ENCODE data around the gene JARID2.

JARID2 gene

DNA sequence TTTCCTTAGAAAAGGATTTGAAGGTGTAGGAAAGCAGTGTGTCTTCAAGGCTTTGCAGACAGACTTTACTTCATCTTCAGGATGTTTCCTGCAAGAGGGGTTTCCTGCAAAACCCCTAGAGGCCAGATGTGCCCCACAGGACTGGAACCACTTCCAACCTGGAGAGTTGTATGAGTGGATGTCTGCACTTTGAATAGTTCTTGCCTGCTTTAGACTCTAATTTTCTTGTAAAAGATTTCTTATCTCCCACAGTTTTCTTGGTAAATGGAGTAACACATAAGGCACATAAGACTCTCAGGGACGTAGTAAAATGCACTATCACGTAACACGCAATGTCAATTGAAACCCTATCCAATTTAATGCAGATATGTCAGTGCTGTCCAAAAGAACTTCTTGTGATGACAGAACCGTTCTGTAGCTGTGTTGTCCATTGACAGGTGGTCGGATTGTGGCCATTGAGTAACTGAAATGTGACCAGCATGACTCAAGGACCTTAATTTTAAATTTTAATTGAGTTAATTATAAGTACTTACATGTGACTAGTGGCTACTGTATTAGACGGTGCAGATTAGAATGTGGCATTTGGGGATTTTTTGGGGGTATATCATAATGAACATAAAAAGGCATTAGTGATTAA lies 118.7 kb downstream of the JARID2 start:
- peaks cover 0 to 21% (median 15%) of the 10 kb centered on the region in 11 experiments; a peak in 9 of 22 replicates for H3K36me3 ChIP-seq
- H3K9ac ChIP-seq: peak overlapping the region in 6 of 11 experiments; percentile 7 to 38 (median 30); a peak in 5 of 22 replicates
- peak overlapping the region in 2 of 10 experiments; percentile 6 to 18; a peak in 3 of 20 replicates for H3K4me3 ChIP-seq
- H3K9me3 ChIP-seq (replicated peaks in 1 of 11): no peaks in the 10 kb centered on the region
- H3K4me1 ChIP-seq: peaks cover 74 to 95% (median 83%) of the 10 kb centered on the region in 10 experiments
- peak overlapping the region; percentile 12 to 65 (median 41); a peak in 16 of 22 replicates for H3K27ac ChIP-seq
- no peak for TF ChIP-seq Cebpa-rat (IDR thresholded peaks at IDR 0.05)
- peak overlapping the region; percentile 79 to 87 (median 83) for H3K4me2 ChIP-seq
- no peaks in the 10 kb centered on the region for H3K27me3 ChIP-seq
- peaks cover 52 to 98% (median 84%) of the 10 kb centered on the region in 11 experiments; a peak in 21 of 22 replicates for H4K20me1 ChIP-seq

- H3K9me3 ChIP-seq (replicated peaks in 1 of 11): no peaks in the 10 kb centered on the region
- peak in 7 of 11 experiments; percentile 18 to 66 (median 50); a peak in 6 of 22 replicates for TF ChIP-seq Cebpa-rat (IDR thresholded peaks at IDR 0.05)
- peak overlapping the region; percentile 8 to 58 (median 42); a peak in 15 of 22 replicates for H3K9ac ChIP-seq
- peak overlapping the region; percentile 28 to 65 (median 53); a peak in 18 of 22 replicates for H3K27ac ChIP-seq
- peaks cover 51 to 98% (median 84%) of the 10 kb centered on the region in 11 experiments; a peak in 21 of 22 replicates for H4K20me1 ChIP-seq
- H3K4me2 ChIP-seq: peak overlapping the region; percentile 79 to 87 (median 83)
- no peaks in the 10 kb centered on the region for H3K27me3 ChIP-seq
- peak overlapping the region in 7 of 10 experiments; percentile 15 to 54 (median 26); a peak in 11 of 20 replicates for H3K4me3 ChIP-seq
- H3K4me1 ChIP-seq: peaks cover 78 to 98% (median 87%) of the 10 kb centered on the region in 10 experiments
- H3K36me3 ChIP-seq: peaks cover 0 to 16% (median 12%) of the 10 kb centered on the region in 11 experiments; a peak in 9 of 22 replicates
Measured at GRCh38 chr6:15365273-15365687, 119.4 kb downstream of the JARID2 start.

DNA sequence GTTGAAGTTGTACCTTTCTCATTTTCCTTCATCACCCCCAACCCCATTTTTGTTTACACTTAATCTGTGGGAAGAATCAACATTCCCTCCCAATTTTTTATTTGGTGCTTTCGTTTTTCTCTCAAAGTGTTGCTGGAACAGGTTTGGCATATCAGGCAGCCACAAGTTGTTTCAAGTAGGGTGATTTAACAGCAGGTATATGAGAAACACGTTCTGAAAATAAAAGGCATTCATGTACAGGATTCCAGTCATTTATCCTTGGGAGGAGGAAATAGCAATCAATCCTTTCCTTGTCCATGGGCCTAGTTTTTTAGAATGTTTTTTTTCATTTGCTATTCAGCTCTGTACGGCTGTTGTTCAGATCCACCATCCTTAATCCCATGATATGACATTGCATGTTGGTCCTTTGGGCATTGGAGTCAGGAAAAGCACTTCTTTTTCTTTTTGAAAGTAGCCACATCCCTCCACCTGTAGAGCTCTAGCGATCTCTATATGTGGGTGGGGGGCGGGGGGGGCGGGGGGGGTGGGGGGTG lies 120.2 kb downstream of the JARID2 start:
- H4K20me1 ChIP-seq: peaks cover 48 to 98% (median 84%) of the 10 kb centered on the region in 11 experiments; a peak in 21 of 22 replicates

GRCh38 chr6:15366879-15367278 lies 121.0 kb downstream of the JARID2 start:
- Histone ChIP-seq H3K4me2 (peak overlapping the region; percentile 10 to 90 (median 78); a peak in 21 of 22 replicates), H3K27ac (peak overlapping the region in 6 of 11 experiments; percentile 16 to 63 (median 48); a peak in 7 of 22 replicates), H3K36me3 (peaks cover 0 to 13% (median 0%) of the 10 kb centered on the region in 11 experiments; a peak in 4 of 22 replicates), H3K4me3 (no peak overlapping the region), H4K20me1 (peaks cover 48 to 98% (median 84%) of the 10 kb centered on the region in 11 experiments; a peak in 21 of 22 replicates), H3K4me1 (peaks cover 94 to 100% (median 98%) of the 10 kb centered on the region in 10 experiments), H3K9ac (no peak overlapping the region), H3K9me3 (replicated peaks in 1 of 11) (no peaks in the 10 kb centered on the region), H3K27me3 (no peaks in the 10 kb centered on the region)
- no peak for TF ChIP-seq Cebpa-rat (IDR thresholded peaks at IDR 0.05)

More for the DNA sequence above, 120.2 kb downstream of the JARID2 start:
- H3K4me1 ChIP-seq: peaks cover 86 to 99% (median 94%) of the 10 kb centered on the region in 10 experiments
- H3K36me3 ChIP-seq: peaks cover 0 to 14% (median 6%) of the 10 kb centered on the region in 11 experiments; a peak in 9 of 22 replicates
- peak overlapping the region; percentile 28 to 65 (median 53); a peak in 21 of 22 replicates for H3K27ac ChIP-seq
- H3K27me3 ChIP-seq: no peaks in the 10 kb centered on the region
- peak overlapping the region; percentile 79 to 87 (median 83); a peak in 21 of 22 replicates for H3K4me2 ChIP-seq
- H3K4me3 ChIP-seq: peak overlapping the region in 6 of 10 experiments; percentile 16 to 54 (median 27); a peak in 4 of 20 replicates
- no peak for TF ChIP-seq Cebpa-rat (IDR thresholded peaks at IDR 0.05)
- H3K9me3 ChIP-seq (replicated peaks in 1 of 11): no peaks in the 10 kb centered on the region
- H3K9ac ChIP-seq: peak overlapping the region in 9 of 11 experiments; percentile 8 to 58 (median 43); a peak in 10 of 22 replicates

DNA sequence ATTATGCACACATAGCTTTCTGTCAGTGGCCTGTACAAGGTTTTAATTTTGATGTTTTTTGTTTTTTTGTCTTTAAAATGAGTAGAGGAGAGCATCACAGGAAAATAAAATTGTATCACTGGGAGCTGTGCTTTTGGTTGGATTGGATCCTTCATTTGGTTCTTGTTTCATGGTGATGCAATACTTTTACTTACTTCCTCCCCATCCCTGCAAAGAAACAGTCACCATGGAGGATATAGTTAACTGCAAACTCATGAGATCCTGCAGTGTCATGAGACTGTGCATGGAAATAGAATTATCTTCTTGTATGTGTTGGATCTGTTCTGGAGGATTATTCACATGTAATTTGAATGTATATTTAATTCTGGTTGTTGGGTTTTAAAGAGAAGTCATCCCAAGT lies 122.3 kb downstream of the JARID2 start:
- Histone ChIP-seq H3K27ac (peak overlapping the region; percentile 5 to 63 (median 46); a peak in 16 of 22 replicates), H3K4me1 (peaks cover 86 to 100% (median 99%) of the 10 kb centered on the region in 10 experiments), H3K36me3 (peaks cover 0 to 13% (median 0%) of the 10 kb centered on the region in 11 experiments; a peak in 4 of 22 replicates), H3K4me3 (peak overlapping the region in 1 of 10 experiments; percentile 33; a peak in 1 of 20 replicates), H4K20me1 (peaks cover 45 to 98% (median 84%) of the 10 kb centered on the region in 11 experiments; a peak in 21 of 22 replicates), H3K9ac (no peak overlapping the region), H3K4me2 (peak overlapping the region; percentile 52 to 90 (median 78)), H3K9me3 (replicated peaks in 1 of 11) (no peaks in the 10 kb centered on the region), H3K27me3 (no peaks in the 10 kb centered on the region)
- peak in 7 of 11 experiments; percentile 53 to 95 (median 66); a peak in 11 of 22 replicates for TF ChIP-seq Cebpa-rat (IDR thresholded peaks at IDR 0.05)

GRCh38 chr6:15368873-15369272 lies 123.0 kb downstream of the JARID2 start:
- TF ChIP-seq Cebpa-rat (IDR thresholded peaks at IDR 0.05): no peak
- Histone ChIP-seq H3K9ac (no peak overlapping the region), H3K4me2 (peak overlapping the region; percentile 52 to 90 (median 78)), H4K20me1 (peaks cover 45 to 98% (median 84%) of the 10 kb centered on the region in 11 experiments; a peak in 21 of 22 replicates), H3K9me3 (replicated peaks in 1 of 11) (no peaks in the 10 kb centered on the region), H3K4me3 (peak overlapping the region in 1 of 10 experiments; percentile 33; a peak in 1 of 20 replicates), H3K4me1 (peaks cover 84 to 100% (median 98%) of the 10 kb centered on the region in 10 experiments), H3K27ac (peak overlapping the region in 10 of 11 experiments; percentile 11 to 63 (median 50); a peak in 17 of 22 replicates), H3K27me3 (no peaks in the 10 kb centered on the region), H3K36me3 (peaks cover under 1 to 15% (median 3%) of the 10 kb centered on the region in 11 experiments; a peak in 14 of 22 replicates)

DNA sequence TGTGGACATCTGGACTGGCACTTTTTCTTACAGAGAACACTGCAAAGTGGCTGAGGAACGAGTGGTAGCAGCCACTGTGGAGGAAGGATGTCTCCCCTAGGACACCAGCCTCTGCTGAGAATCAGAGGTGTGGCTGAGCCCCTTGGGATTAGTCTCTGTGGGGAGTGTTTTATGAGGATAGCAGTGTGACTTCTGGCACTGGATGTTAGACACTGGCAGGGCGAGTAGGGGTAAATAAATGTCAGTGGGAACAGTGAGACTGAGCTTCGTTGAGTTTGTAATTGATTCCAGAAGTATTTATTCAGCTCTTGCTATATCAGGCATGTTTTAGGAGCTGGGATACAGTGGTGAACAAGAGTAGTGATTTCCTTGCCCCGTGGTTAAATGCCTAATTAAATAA lies 124.0 kb downstream of the JARID2 start:
- Histone ChIP-seq H3K9me3 (replicated peaks in 1 of 11) (no peaks in the 10 kb centered on the region), H3K27ac (peak overlapping the region in 9 of 11 experiments; percentile 9 to 56 (median 29); a peak in 12 of 22 replicates), H3K4me1 (peaks cover 82 to 99% (median 96%) of the 10 kb centered on the region in 10 experiments), H3K4me3 (no peak overlapping the region), H3K9ac (peak overlapping the region in 3 of 11 experiments; percentile 6 to 12 (median 7); a peak in 2 of 22 replicates), H3K4me2 (peak overlapping the region; percentile 52 to 90 (median 78)), H4K20me1 (peaks cover 43 to 98% (median 84%) of the 10 kb centered on the region in 11 experiments; a peak in 21 of 22 replicates), H3K36me3 (peaks cover 9 to 24% (median 13%) of the 10 kb centered on the region in 11 experiments), H3K27me3 (no peaks in the 10 kb centered on the region)
- no peak for TF ChIP-seq Cebpa-rat (IDR thresholded peaks at IDR 0.05)

Data from BLaER1 treated with 17β-estradiol and CSF1 and Interleukin-3, amounts not matched to agents 10 nM and 100 nM (cell line).